Fibroblast of villous mesenchyme (primary cell): Measurements from ENCODE around the gene CLDN7. TPM values are rescaled to one million over a fixed set of nuclear protein-coding genes. Genes with fewer than 3 reads are reported as not detected.

ENCODE experiments used
- small RNA-seq: library from RNA; depleted of rRNA; stranded (forward); fragments of <200 nt; gene quantifications from one replicate; pipeline ENCODE3, GENCODE V24; 2012
- total RNA-seq: library from RNA; depleted of rRNA; stranded (reverse); fragments of >200 nt; gene quantifications from 2 replicates; pipeline ENCODE4 v1.2.3, GENCODE V29; 2012

CLDN7 gene
- total RNA-seq, 1 donor: 5.2 TPM

Small RNA genes within 50 kb of the gene (small RNA-seq; reads per million reads assigned to genes)
- gene MIR324 (223 reads per million, percentile 98 among the genes with 10 or more reads in this experiment), gene RF00019 (not detected)

Other genes with a start within 250 kb of the CLDN7 start
- 27.4 and 33.7 TPM in 2 replicates for gene RNASEK, start 249.9 kb downstream of the CLDN7 start, total RNA-seq
- not detected in 2 replicates for gene BCL6B, start 239.4 kb downstream of the CLDN7 start, total RNA-seq
- gene SLC16A13, start 226.5 kb downstream of the CLDN7 start, total RNA-seq: 1.3 TPM in 2 replicates
- not detected in 2 replicates for gene SLC16A11, start 218.4 kb downstream of the CLDN7 start, total RNA-seq
- gene CLEC10A, start 182.2 kb downstream of the CLDN7 start, total RNA-seq: not detected in 2 replicates
- not detected in 2 replicates for gene ASGR2, start 147.7 kb downstream of the CLDN7 start, total RNA-seq
- 0.43 and 0.64 TPM in 2 replicates for gene ASGR1, start 83.1 kb downstream of the CLDN7 start, total RNA-seq
- 10.6 and 14.2 TPM in 2 replicates for gene DLG4, start 42.6 kb downstream of the CLDN7 start, total RNA-seq
- gene ACADVL, start 42.5 kb downstream of the CLDN7 start, total RNA-seq: 171 and 255 TPM in 2 replicates
- 102 and 105 TPM in 2 replicates for gene DVL2, start 28.0 kb downstream of the CLDN7 start, total RNA-seq
- 51.8 and 54.1 TPM in 2 replicates for gene PHF23, start 23.0 kb downstream of the CLDN7 start, total RNA-seq
- 225 and 265 TPM in 2 replicates for gene GABARAP, start 20.0 kb downstream of the CLDN7 start, total RNA-seq
- gene CTDNEP1, start 10.7 kb downstream of the CLDN7 start, total RNA-seq: 24.5 and 34.1 TPM in 2 replicates
- gene ELP5, start 10.3 kb downstream of the CLDN7 start, total RNA-seq: 29.6 and 36.3 TPM in 2 replicates
- under 0.01 TPM in 1 of 2 replicates, not detected in the other for gene SLC2A4, start 19.2 kb upstream of the CLDN7 start, total RNA-seq
- not detected in 2 replicates for gene YBX2, start 32.2 kb upstream of the CLDN7 start, total RNA-seq
- 607 and 641 TPM in 2 replicates for gene EIF5A, start 45.1 kb upstream of the CLDN7 start, total RNA-seq
- 34.1 and 45.3 TPM in 2 replicates for gene GPS2, start 52.9 kb upstream of the CLDN7 start, total RNA-seq
- gene NEURL4, start 66.9 kb upstream of the CLDN7 start, total RNA-seq: 15.1 and 19.4 TPM in 2 replicates
- gene ACAP1, start 74.1 kb upstream of the CLDN7 start, total RNA-seq: 1.9 and 3.9 TPM in 2 replicates
- gene KCTD11, start 89.7 kb upstream of the CLDN7 start, total RNA-seq: 7.4 and 8.6 TPM in 2 replicates
- gene TMEM95, start 92.7 kb upstream of the CLDN7 start, total RNA-seq: not detected in 2 replicates
- gene TNK1, start 118.6 kb upstream of the CLDN7 start, total RNA-seq: under 0.01 and 2.2 TPM in 2 replicates
- gene PLSCR3, start 132.0 kb upstream of the CLDN7 start, total RNA-seq: 16.8 and 28.3 TPM in 2 replicates
- 147 and 162 TPM in 2 replicates for gene TMEM256, start 141.6 kb upstream of the CLDN7 start, total RNA-seq
- gene NLGN2, start 145.4 kb upstream of the CLDN7 start, total RNA-seq: 8.1 and 9.5 TPM in 2 replicates
- gene SPEM1, start 157.8 kb upstream of the CLDN7 start, total RNA-seq: not detected in 2 replicates
- not detected in 2 replicates for gene SPEM2, start 163.1 kb upstream of the CLDN7 start, total RNA-seq
- not detected in 2 replicates for gene SPEM3, start 166.4 kb upstream of the CLDN7 start, total RNA-seq
- 2.6 and 3.0 TPM in 2 replicates for gene TMEM102, start 173.0 kb upstream of the CLDN7 start, total RNA-seq
- gene FGF11, start 177.0 kb upstream of the CLDN7 start, total RNA-seq: 0.32 and 3.9 TPM in 2 replicates
- gene CHRNB1, start 182.6 kb upstream of the CLDN7 start, total RNA-seq: 6.1 and 6.9 TPM in 2 replicates
- 30.0 and 37.1 TPM in 2 replicates for gene ZBTB4, start 217.2 kb upstream of the CLDN7 start, total RNA-seq
- gene SLC35G6, start 219.0 kb upstream of the CLDN7 start, total RNA-seq: not detected in 2 replicates
- 118 and 127 TPM in 2 replicates for gene POLR2A, start 221.9 kb upstream of the CLDN7 start, total RNA-seq